Body of pancreas (tissue), 4 donors: ENCODE results near the gene TENM4. TPM values are rescaled to one million over a fixed set of nuclear protein-coding genes. Genes with fewer than 3 reads are reported as not detected.

Source experiments
- ATAC-seq: fragments of 150-250 bp; one replicate; pipeline ENCODE4 v1.9.1; 2016
- DNase-seq, 4 donors: peaks; one replicate each; pipeline ENCODE4 v3.0.0-alpha.2; 2019
- H3K27ac ChIP-seq, 4 donors: fragments of 200-600 bp; sonication (generic); 1 replicate in 3 of 4; 2 replicates in 1 of 4; pipeline versions ENCODE4 v1.5.1 to v1.6.1; 2016 to 2019; ENCODE audit warnings: mild to moderate bottlenecking in 1 of 4, mixed read lengths in 1 of 4, moderate library complexity in 1 of 4
- H3K27me3 ChIP-seq, 2 donors: fragments of 200-600 bp; sonication (generic); one replicate each; pipeline ENCODE4 v1.6.0; 2016; ENCODE audit warnings: mild to moderate bottlenecking in 1 of 2
- H3K36me3 ChIP-seq, 2 donors: fragments of 200-600 bp; sonication (generic); replicated peaks in 1 of 2; 2 replicates each; pipeline ENCODE4 v1.5.1; 2016; ENCODE audit warnings: low read depth in 2 of 2; ENCODE audit not compliant: insufficient read depth in 1 of 2
- H3K4me1 ChIP-seq: fragments of 200-600 bp; sonication (generic); one replicate; pipeline ENCODE4 v1.6.0; 2016
- H3K4me3 ChIP-seq, 2 donors: fragments of 200-600 bp; sonication (generic); 1 replicate in 1 of 2; 2 replicates in 1 of 2; pipeline ENCODE4 v1.5.1; 2016 to 2019
- H3K9me3 ChIP-seq, 3 donors: fragments of 200-600 bp; sonication (generic); 1 replicate in 2 of 3; 2 replicates in 1 of 3; pipeline ENCODE4 v1.5.1; 2016
- POLR2A ChIP-seq, 3 donors: fragments of 450-650 bp; IDR thresholded peaks; one replicate each; pipeline ENCODE4 v1.6.1; 2016; ENCODE audit warnings: antibody characterized with exemption in 3 of 3, mild to moderate bottlenecking in 2 of 3
- WGBS, 2 donors: methylation state at CpG; one replicate each; pipeline ENCODE4 v1.1.5; 2017; 5-methylcytosine and 5-hydroxymethylcytosine counted together
- intact Hi-C: fragments of 100-400 bp; cut with DNase I; formaldehyde crosslinking; loops from one replicate; pipeline ENCODE4 v1.15.1; 2023
- total RNA-seq, 2 donors: library from RNA; depleted of rRNA; stranded (reverse); fragments of >200 nt; gene quantifications; one replicate each; pipeline ENCODE4 v1.1.0, GENCODE V29; 2016
- TF ChIP-seq, protein P1 (sequence below), 7 experiments: fragments of 450-650 bp in 4 of 7; fragments of 200-600 bp in 3 of 7; sonication (generic) in 3 of 7; IDR thresholded peaks; one replicate each; pipeline ENCODE4 v1.5.1; 2016 to 2019; ENCODE audit warnings: antibody characterized with exemption in 7 of 7

Gene TENM4
- total RNA-seq, 2 donors from 2014 or later: 0.78 to 6.6 TPM

DNA sequence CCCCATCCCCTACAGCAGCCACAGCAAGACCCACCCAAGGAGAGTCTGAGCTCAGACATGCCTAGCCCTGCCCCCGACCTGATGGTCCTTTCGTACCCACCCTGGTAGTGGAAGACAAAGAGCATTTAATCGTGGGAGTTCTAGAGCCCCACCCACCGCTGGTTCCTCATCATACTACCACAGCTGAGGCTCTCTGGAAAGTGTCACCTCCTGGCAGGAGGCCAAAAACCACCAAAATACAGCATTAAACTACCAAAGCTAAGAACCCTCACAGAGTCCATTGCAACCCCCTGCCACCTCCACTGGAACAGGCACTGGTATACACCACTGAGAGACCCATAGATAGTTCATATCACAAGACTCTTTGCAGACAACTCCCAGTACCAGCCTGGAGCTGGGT lies 311.1 kb downstream of the TENM4 start:
- Histone ChIP-seq H3K4me1 (no peaks in the 10 kb centered on the region), H3K27me3 (no peaks in the 10 kb centered on the region), H3K4me3 (no peak overlapping the region), H3K36me3 (no peaks in the 10 kb centered on the region), H3K27ac (no peak overlapping the region), H3K9me3 (peaks cover 0 to 8% (median 0%) of the 10 kb centered on the region in 3 donors)
- TF ChIP-seq, protein P1, sequence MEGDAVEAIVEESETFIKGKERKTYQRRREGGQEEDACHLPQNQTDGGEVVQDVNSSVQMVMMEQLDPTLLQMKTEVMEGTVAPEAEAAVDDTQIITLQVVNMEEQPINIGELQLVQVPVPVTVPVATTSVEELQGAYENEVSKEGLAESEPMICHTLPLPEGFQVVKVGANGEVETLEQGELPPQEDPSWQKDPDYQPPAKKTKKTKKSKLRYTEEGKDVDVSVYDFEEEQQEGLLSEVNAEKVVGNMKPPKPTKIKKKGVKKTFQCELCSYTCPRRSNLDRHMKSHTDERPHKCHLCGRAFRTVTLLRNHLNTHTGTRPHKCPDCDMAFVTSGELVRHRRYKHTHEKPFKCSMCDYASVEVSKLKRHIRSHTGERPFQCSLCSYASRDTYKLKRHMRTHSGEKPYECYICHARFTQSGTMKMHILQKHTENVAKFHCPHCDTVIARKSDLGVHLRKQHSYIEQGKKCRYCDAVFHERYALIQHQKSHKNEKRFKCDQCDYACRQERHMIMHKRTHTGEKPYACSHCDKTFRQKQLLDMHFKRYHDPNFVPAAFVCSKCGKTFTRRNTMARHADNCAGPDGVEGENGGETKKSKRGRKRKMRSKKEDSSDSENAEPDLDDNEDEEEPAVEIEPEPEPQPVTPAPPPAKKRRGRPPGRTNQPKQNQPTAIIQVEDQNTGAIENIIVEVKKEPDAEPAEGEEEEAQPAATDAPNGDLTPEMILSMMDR (IDR thresholded peaks at IDR 0.05): no peak
- no peak for TF ChIP-seq POLR2A (IDR thresholded peaks at IDR 0.05)
- ATAC-seq (no peak), DNase-seq (no peak)
- intact Hi-C loops: no loop called here
- WGBS, 2 donors: 86 to 89% methylated on average over 3 to 4 of the region's 4 CpGs

DNA sequence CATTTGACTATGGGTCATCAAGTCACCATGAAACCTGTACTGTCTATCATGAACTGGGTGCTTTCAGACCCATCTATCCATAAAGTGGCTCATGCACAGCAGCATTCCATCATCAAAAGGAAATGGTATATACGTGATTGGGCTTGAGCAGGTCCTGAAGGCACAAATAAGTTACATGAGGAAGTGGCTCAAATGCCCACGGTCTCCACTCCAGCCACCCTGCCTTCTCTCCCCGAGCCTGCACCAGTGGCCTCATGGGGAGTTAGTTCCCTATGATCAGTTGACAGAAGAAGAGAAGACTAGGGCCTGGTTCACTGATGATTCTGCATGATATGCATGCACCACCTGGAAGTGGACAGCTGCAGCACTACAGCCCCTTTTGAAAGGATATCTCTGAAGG lies 312.5 kb downstream of the TENM4 start:
- TF ChIP-seq POLR2A (IDR thresholded peaks at IDR 0.05): no peak
- TF ChIP-seq, protein P1 (IDR thresholded peaks at IDR 0.05): no peak
- WGBS, 2 donors: 56 to 66% methylated on average over 3 of the region's 3 CpGs
- DNase-seq: no peak

DNA sequence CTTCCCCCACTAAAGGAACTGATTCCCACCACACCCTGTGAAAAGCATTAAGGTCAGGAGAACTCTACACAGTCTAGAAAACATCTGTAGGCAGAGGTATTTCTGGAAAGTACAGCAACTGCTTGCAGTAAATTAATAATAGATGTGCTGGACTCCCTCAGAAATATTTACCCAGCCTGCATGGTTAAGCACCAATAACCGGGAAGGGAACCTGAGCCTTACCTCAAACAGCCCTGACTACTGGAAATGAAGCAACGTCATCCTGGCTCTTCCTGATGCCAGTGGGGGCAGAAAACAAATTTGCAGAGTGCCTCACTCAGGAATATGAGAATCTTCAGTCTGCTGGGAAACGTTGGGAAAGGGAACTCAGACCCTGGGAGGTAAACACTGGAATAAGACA lies 318.1 kb downstream of the TENM4 start:
- H3K4me1 ChIP-seq: no peaks in the 10 kb centered on the region
- H3K27ac ChIP-seq: no peak overlapping the region
- DNase-seq (no peak), ATAC-seq (no peak)
- no peaks in the 10 kb centered on the region for H3K36me3 ChIP-seq
- H3K27me3 ChIP-seq: no peaks in the 10 kb centered on the region
- TF ChIP-seq, protein P1 (IDR thresholded peaks at IDR 0.05): no peak
- no peak for TF ChIP-seq POLR2A (IDR thresholded peaks at IDR 0.05)
- peaks cover 0 to 8% (median 0%) of the 10 kb centered on the region in 3 donors for H3K9me3 ChIP-seq
- intact Hi-C loops: no loop called here
- 32 to 38% methylated on average over 3 of the region's 3 CpGs for WGBS, 2 donors
- H3K4me3 ChIP-seq: no peak overlapping the region

More for the DNA sequence above, 312.5 kb downstream of the TENM4 start:
- H3K27me3 ChIP-seq: no peaks in the 10 kb centered on the region
- intact Hi-C loops: no loop called here
- no peak overlapping the region for H3K27ac ChIP-seq
- peaks cover 0 to 8% (median 0%) of the 10 kb centered on the region in 3 donors for H3K9me3 ChIP-seq
- H3K4me1 ChIP-seq: no peaks in the 10 kb centered on the region
- no peak for ATAC-seq
- H3K36me3 ChIP-seq: no peaks in the 10 kb centered on the region
- H3K4me3 ChIP-seq: no peak overlapping the region

DNA sequence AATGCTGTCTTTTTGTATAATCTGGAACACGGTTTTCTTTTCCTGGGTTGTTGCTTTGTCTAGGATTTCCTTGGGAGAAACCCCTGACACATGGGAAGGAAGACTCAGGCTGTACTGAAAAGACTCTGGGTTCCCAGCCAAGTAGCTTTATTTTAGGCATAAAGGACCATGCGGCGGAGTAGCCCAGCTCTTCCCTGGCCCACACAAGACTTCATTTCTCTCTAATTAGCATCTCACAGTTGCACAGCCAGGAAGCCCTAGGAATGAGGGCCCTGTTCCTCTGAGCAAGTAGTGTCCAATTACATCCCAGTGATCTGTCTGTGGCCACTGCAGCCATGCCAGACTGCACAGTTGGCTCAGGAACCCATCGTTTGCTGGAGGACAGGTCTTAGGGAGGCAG lies 319.5 kb downstream of the TENM4 start:
- Histone ChIP-seq H3K36me3 (no peaks in the 10 kb centered on the region), H3K4me3 (no peak overlapping the region), H3K4me1 (no peaks in the 10 kb centered on the region), H3K9me3 (peaks cover 0 to 8% (median 0%) of the 10 kb centered on the region in 3 donors), H3K27me3 (no peaks in the 10 kb centered on the region), H3K27ac (no peak overlapping the region)
- WGBS, 2 donors: 56 to 64% methylated on average over 4 of the region's 4 CpGs
- DNase-seq (no peak), ATAC-seq (no peak)
- TF ChIP-seq, protein P1 (IDR thresholded peaks at IDR 0.05): no peak
- intact Hi-C loops: no loop called here

DNA sequence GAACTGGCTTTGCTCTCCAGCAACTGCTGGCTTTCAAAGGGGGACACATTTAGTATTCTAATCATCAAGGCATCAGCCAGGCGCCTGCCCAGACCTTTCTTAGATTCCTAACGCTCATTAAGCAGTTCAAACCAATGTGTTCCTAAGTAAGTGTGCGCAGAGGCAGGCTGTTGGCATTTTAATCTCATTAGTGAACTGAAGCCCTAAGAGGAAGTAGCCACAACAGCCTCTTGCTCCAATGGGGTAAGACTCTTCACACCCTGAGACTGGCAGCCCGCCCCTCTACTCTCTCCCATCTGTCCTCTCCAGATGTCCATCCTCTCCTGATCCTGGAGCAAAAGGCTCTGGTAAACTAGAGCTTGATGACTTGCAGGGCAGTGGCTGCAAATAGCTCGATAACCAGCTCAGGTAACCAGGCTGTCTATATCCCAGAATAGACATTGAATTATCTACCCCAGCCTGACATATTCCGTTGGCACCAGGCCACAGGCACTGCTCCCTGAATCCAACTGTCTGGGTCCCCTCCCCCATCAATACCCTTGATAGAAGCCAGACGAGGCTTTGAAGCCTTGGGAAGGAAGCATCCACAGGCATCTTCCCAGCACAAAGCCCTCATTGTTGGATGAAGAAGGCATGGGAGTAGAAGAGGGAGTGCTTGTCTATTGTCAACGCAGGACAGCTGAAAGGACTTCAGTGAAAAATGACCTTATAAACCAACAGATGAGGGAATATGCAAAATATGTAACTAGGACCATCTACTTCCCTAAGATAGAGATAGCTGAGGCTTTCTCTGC lies 321.1 kb downstream of the TENM4 start:
- Histone ChIP-seq H3K9me3 (no peaks in the 10 kb centered on the region), H3K27me3 (no peaks in the 10 kb centered on the region), H3K4me1 (no peaks in the 10 kb centered on the region), H3K27ac (no peak overlapping the region), H3K4me3 (no peak overlapping the region), H3K36me3 (no peaks in the 10 kb centered on the region)
- TF ChIP-seq, protein P1 (IDR thresholded peaks at IDR 0.05): no peak
- TF ChIP-seq POLR2A (IDR thresholded peaks at IDR 0.05): no peak
- 49 to 59% methylated on average over 8 of the region's 8 CpGs for WGBS, 2 donors
- DNase-seq (no peak), ATAC-seq (no peak)
- intact Hi-C loops: no loop called here
